ENCODE data around the gene CNTFR. TPM values are rescaled to one million over a fixed set of nuclear protein-coding genes. Genes with fewer than 3 reads are reported as not detected.

The CNTFR gene
- total and polyA plus RNA-seq, 5 experiments from 2014 or later, result not detected

- H3K36me3 Mint-ChIP-seq, result no peaks in the 10 kb centered on the region
- no peaks in the 10 kb centered on the region for H3K9me3 Mint-ChIP-seq
- H3K27ac Mint-ChIP-seq, result peak overlapping the region in 1 of 10 donors; percentile 64
- ATAC-seq (no peak), DNase-seq (no peak)
- H3K4me3 Mint-ChIP-seq, result no peak overlapping the region
- peaks cover 7 to 13% (median 11%) of the 10 kb centered on the region in 4 donors for H3K4me1 Mint-ChIP-seq
- POLR2A ChIA-PET, result no interaction called here
- peaks cover 0 to 6% (median 3%) of the 10 kb centered on the region in 5 donors for H3K27me3 Mint-ChIP-seq
Measured at GRCh38 chr9:34519321-34520020, 70.1 kb downstream of the CNTFR start.

DNA sequence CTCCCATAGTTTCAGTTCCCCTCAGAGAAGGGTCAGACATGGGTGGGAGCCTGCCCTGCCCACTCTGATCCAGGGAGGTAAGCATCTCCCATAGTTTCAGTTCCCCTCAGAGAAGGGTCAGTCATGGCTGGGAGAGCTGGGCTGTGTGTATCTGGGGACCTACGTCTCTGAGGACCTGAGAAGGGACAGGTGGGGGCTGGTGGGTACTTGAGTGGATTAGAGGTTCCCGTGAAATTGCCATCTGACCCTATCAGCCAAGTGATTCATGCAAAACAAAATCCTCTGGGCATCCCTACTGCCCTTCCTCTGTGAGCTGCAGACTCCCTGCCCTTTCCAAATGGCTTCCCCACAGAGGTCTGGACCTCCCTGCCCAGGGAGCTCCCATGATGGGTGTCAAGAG, 70.6 kb downstream of the CNTFR start:
- Mint-ChIP-seq H3K36me3 (no peaks in the 10 kb centered on the region), H3K9me3 (no peaks in the 10 kb centered on the region), H3K4me3 (no peak overlapping the region), H3K4me1 (peaks cover 7 to 12% (median 10%) of the 10 kb centered on the region in 4 donors), H3K27ac (no peak overlapping the region), H3K27me3 (peaks cover 0 to 4% (median 2%) of the 10 kb centered on the region in 5 donors)
- POLR2A ChIA-PET, result no interaction called here
- ATAC-seq (no peak), DNase-seq (no peak)

- no peak for ATAC-seq
- H3K27me3 Mint-ChIP-seq, result peaks cover 0 to 4% (median 0%) of the 10 kb centered on the region in 5 donors
- peaks cover 5 to 12% (median 8%) of the 10 kb centered on the region in 4 donors for H3K4me1 Mint-ChIP-seq
- H3K9me3 Mint-ChIP-seq, result no peaks in the 10 kb centered on the region
- POLR2A ChIA-PET, result no interaction called here
- H3K36me3 Mint-ChIP-seq, result no peaks in the 10 kb centered on the region
- H3K27ac Mint-ChIP-seq, result no peak overlapping the region
- peak in 1 of 10 donors; percentile 11 for DNase-seq
- no peak overlapping the region for H3K4me3 Mint-ChIP-seq
Measured at GRCh38 chr9:34518110-34518616, 71.4 kb downstream of the CNTFR start.

- Mint-ChIP-seq H3K27me3 (peaks cover 0 to 4% (median 0%) of the 10 kb centered on the region in 5 donors), H3K4me3 (no peak overlapping the region), H3K27ac (no peak overlapping the region), H3K36me3 (no peaks in the 10 kb centered on the region), H3K4me1 (peaks cover under 1 to 7% (median 3%) of the 10 kb centered on the region in 4 donors), H3K9me3 (no peaks in the 10 kb centered on the region)
- POLR2A ChIA-PET, result no interaction called here
- DNase-seq, result no peak
- no peak for ATAC-seq
Measured at GRCh38 chr9:34517185-34517584, 72.3 kb downstream of the CNTFR start.

GRCh38 chr9:34515959-34516358, 73.6 kb downstream of the CNTFR start:
- POLR2A ChIA-PET, result no interaction called here
- DNase-seq, result peak in 1 of 10 donors; percentile 21
- Mint-ChIP-seq H3K27ac (no peak overlapping the region), H3K9me3 (no peaks in the 10 kb centered on the region), H3K4me1 (peaks cover 0 to 7% (median 4%) of the 10 kb centered on the region in 4 donors), H3K27me3 (peaks cover 0 to 7% (median 0%) of the 10 kb centered on the region in 5 donors), H3K36me3 (no peaks in the 10 kb centered on the region), H3K4me3 (no peak overlapping the region)
- no peak for ATAC-seq

DNA sequence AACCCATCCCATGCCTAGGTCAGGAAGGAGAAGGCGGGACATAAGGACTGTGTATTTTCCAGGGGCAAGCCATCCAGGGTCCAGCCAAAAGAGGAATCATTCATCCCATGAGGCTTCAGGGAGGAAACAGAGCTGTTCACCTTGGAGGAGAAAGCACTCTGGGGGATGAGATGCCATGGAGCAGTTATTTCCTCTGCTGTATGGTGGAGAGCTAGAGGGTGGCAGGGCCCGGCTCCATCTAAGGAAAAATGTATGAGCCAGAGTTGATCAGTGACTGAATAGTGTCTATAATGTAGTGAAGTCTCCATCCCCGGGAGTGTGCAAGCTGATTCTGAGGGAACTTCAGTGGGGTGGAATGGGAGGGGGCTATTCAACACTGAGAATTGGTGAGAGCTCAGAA, 74.7 kb downstream of the CNTFR start:
- no peak for ATAC-seq
- H3K4me3 Mint-ChIP-seq, result no peak overlapping the region
- POLR2A ChIA-PET, result no interaction called here
- no peaks in the 10 kb centered on the region for H3K9me3 Mint-ChIP-seq
- DNase-seq, result no peak
- H3K36me3 Mint-ChIP-seq, result no peaks in the 10 kb centered on the region
- peaks cover 0 to 7% (median 4%) of the 10 kb centered on the region in 4 donors for H3K4me1 Mint-ChIP-seq
- H3K27me3 Mint-ChIP-seq, result peaks cover 0 to 7% (median 0%) of the 10 kb centered on the region in 5 donors
- no peak overlapping the region for H3K27ac Mint-ChIP-seq

DNA sequence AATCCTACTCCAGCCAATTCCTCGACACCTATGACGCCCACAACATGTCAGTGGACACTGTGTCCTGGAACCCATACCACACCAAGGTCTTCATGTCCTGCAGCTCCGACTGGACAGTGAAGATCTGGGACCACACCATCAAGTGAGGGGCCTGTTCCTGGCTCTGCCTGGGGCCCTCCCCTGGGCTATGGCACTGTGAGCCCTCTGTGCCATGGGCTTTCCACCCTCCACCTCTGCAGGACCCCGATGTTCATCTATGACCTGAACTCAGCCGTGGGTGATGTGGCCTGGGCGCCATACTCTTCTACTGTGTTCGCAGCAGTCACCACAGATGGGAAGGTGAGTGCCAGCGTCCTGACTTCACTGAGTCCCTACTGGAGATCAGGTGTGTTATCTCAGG, 75.1 kb downstream of the CNTFR start:
- H3K27me3 Mint-ChIP-seq, result peaks cover 0 to 7% (median 0%) of the 10 kb centered on the region in 5 donors
- peaks cover 0 to 7% (median 4%) of the 10 kb centered on the region in 4 donors for H3K4me1 Mint-ChIP-seq
- POLR2A ChIA-PET, result interaction anchor here (1.2 kb wide), 1 partner anchor 108 kb away, joined by 4 read pairs; no protein-coding TSS in a partner anchor
- no peak for ATAC-seq
- DNase-seq, result peak in 1 of 10 donors; percentile 47
- H3K9me3 Mint-ChIP-seq, result no peaks in the 10 kb centered on the region
- H3K4me3 Mint-ChIP-seq, result no peak overlapping the region
- no peaks in the 10 kb centered on the region for H3K36me3 Mint-ChIP-seq
- H3K27ac Mint-ChIP-seq, result no peak overlapping the region

- H3K36me3 Mint-ChIP-seq, result no peaks in the 10 kb centered on the region
- no peak overlapping the region for H3K4me3 Mint-ChIP-seq
- peaks cover 0 to 8% (median 1%) of the 10 kb centered on the region in 4 donors for H3K4me1 Mint-ChIP-seq
- no peak overlapping the region for H3K27ac Mint-ChIP-seq
- DNase-seq (peak in 1 of 10 donors; percentile 11), ATAC-seq (no peak)
- no peaks in the 10 kb centered on the region for H3K9me3 Mint-ChIP-seq
- peaks cover 0 to 7% (median 0%) of the 10 kb centered on the region in 5 donors for H3K27me3 Mint-ChIP-seq
- POLR2A ChIA-PET, result interaction anchor here (1.2 kb wide), 1 partner anchor 109 kb away, joined by 4 read pairs; no protein-coding TSS in a partner anchor
Measured at GRCh38 chr9:34513567-34514214, 75.8 kb downstream of the CNTFR start.

GRCh38 chr9:34512131-34513078, 77.1 kb downstream of the CNTFR start:
- POLR2A ChIA-PET, result no interaction called here

GRCh38 chr9:34510497-34511468, 78.7 kb downstream of the CNTFR start:
- Mint-ChIP-seq H3K27me3 (peaks cover 0 to 7% (median 0%) of the 10 kb centered on the region in 5 donors), H3K36me3 (no peaks in the 10 kb centered on the region), H3K27ac (no peak overlapping the region), H3K4me1 (peaks cover 0 to 5% (median 0%) of the 10 kb centered on the region in 4 donors), H3K4me3 (no peak overlapping the region), H3K9me3 (no peaks in the 10 kb centered on the region)
- DNase-seq (peak in 1 of 10 donors; percentile 31), ATAC-seq (no peak)
- POLR2A ChIA-PET, result interaction anchor here (0.6 kb wide), 1 partner anchor 104 kb away, joined by 5 read pairs; no protein-coding TSS in a partner anchor

More at GRCh38 chr9:34512131-34513078, 77.1 kb downstream of the CNTFR start:
- H3K27ac Mint-ChIP-seq, result peak overlapping the region in 1 of 10 donors; percentile 21
- H3K27me3 Mint-ChIP-seq, result peaks cover 0 to 7% (median 0%) of the 10 kb centered on the region in 5 donors
- H3K9me3 Mint-ChIP-seq, result no peaks in the 10 kb centered on the region
- DNase-seq, result peak in 1 of 10 donors; percentile 15
- peaks cover 0 to 6% (median 0%) of the 10 kb centered on the region in 4 donors for H3K4me1 Mint-ChIP-seq
- no peaks in the 10 kb centered on the region for H3K36me3 Mint-ChIP-seq
- no peak for ATAC-seq
- no peak overlapping the region for H3K4me3 Mint-ChIP-seq

GRCh38 chr9:34508951-34509350, 80.6 kb downstream of the CNTFR start:
- H3K9me3 Mint-ChIP-seq, result no peaks in the 10 kb centered on the region

More at GRCh38 chr9:34508951-34509350, 80.6 kb downstream of the CNTFR start:
- no peak overlapping the region for H3K4me3 Mint-ChIP-seq
- no peaks in the 10 kb centered on the region for H3K36me3 Mint-ChIP-seq
- peaks cover 0 to 17% (median 4%) of the 10 kb centered on the region in 5 donors for H3K27me3 Mint-ChIP-seq
- POLR2A ChIA-PET, result no interaction called here
- ATAC-seq, result no peak
- H3K27ac Mint-ChIP-seq, result no peak overlapping the region
- H3K4me1 Mint-ChIP-seq, result peaks cover 0 to 5% (median 0%) of the 10 kb centered on the region in 4 donors
- DNase-seq, result no peak

Data from naive thymus-derived CD8-positive, alpha-beta T cell (primary cell).